WTC11 (cell line): ENCODE results near the gene ANTXR2.

ENCODE experiments used
- ATF1 ChIP-seq: sonication (generic); formaldehyde crosslinking; IDR thresholded peaks from 2 replicates; pipeline ENCODE4 v1.8.1; 2023; ENCODE audit warnings: mild to moderate bottlenecking, moderate library complexity, missing genetic modification reagents
- ATF2 ChIP-seq: sonication (generic); formaldehyde crosslinking; IDR thresholded peaks from 2 replicates; pipeline ENCODE4 v1.8.1; 2022; ENCODE audit warnings: low read depth, missing genetic modification reagents, borderline replicate concordance
- CREB1 ChIP-seq: sonication (generic); formaldehyde crosslinking; IDR thresholded peaks from 2 replicates; pipeline ENCODE4 v1.8.0; 2023; ENCODE audit warnings: mild to moderate bottlenecking, missing genetic modification reagents
- CTCF ChIP-seq: fragments of 200-600 bp; IDR thresholded peaks from 2 replicates; pipeline ENCODE4 v1.8.0; 2022; ENCODE audit warnings: antibody characterized with exemption
- ERG ChIP-seq: fragments of 250-450 bp; sonication (Bioruptor Pico); IDR thresholded peaks from 2 replicates; pipeline ENCODE4 v1.8.0; 2021; ENCODE audit warnings: mild to moderate bottlenecking
- FOXJ3 ChIP-seq: sonication (generic); formaldehyde crosslinking; IDR thresholded peaks from 2 replicates; pipeline ENCODE4 v1.9.0; 2021; ENCODE audit warnings: missing genetic modification reagents, mild to moderate bottlenecking, borderline replicate concordance
- KAT7 ChIP-seq: sonication (generic); formaldehyde crosslinking; IDR thresholded peaks from 2 replicates; pipeline ENCODE4 v1.8.1; 2023; ENCODE audit warnings: missing genetic modification reagents, mild to moderate bottlenecking, borderline replicate concordance
- NR2C2 ChIP-seq: sonication (generic); formaldehyde crosslinking; IDR thresholded peaks from 2 replicates; pipeline ENCODE4 v1.8.0; 2022; ENCODE audit warnings: mild to moderate bottlenecking, missing genetic modification reagents
- SMAD3 ChIP-seq: sonication (generic); formaldehyde crosslinking; IDR thresholded peaks from 2 replicates; pipeline ENCODE4 v1.8.0; 2022; ENCODE audit warnings: missing genetic modification reagents, mild to moderate bottlenecking, borderline replicate concordance
- TEAD4 ChIP-seq: sonication (generic); formaldehyde crosslinking; IDR thresholded peaks from 2 replicates; pipeline ENCODE4 v1.8.0; 2022; ENCODE audit warnings: mild to moderate bottlenecking, missing genetic modification reagents
- TF ChIP-seq, protein P1 (sequence below): sonication (generic); formaldehyde crosslinking; IDR thresholded peaks from 2 replicates; pipeline ENCODE4 v1.8.1; 2023; ENCODE audit warnings: mild to moderate bottlenecking, missing genetic modification reagents, moderate library complexity
- TF ChIP-seq, protein P2 (sequence below): sonication (generic); formaldehyde crosslinking; IDR thresholded peaks from 2 replicates; pipeline ENCODE4 v1.8.0; 2022; ENCODE audit warnings: mild to moderate bottlenecking, missing genetic modification reagents
- TF ChIP-seq, protein P3 (sequence below): sonication (generic); formaldehyde crosslinking; IDR thresholded peaks from 2 replicates; pipeline ENCODE4 v1.8.1; 2022; ENCODE audit warnings: mild to moderate bottlenecking, moderate library complexity, missing genetic modification reagents

DNA sequence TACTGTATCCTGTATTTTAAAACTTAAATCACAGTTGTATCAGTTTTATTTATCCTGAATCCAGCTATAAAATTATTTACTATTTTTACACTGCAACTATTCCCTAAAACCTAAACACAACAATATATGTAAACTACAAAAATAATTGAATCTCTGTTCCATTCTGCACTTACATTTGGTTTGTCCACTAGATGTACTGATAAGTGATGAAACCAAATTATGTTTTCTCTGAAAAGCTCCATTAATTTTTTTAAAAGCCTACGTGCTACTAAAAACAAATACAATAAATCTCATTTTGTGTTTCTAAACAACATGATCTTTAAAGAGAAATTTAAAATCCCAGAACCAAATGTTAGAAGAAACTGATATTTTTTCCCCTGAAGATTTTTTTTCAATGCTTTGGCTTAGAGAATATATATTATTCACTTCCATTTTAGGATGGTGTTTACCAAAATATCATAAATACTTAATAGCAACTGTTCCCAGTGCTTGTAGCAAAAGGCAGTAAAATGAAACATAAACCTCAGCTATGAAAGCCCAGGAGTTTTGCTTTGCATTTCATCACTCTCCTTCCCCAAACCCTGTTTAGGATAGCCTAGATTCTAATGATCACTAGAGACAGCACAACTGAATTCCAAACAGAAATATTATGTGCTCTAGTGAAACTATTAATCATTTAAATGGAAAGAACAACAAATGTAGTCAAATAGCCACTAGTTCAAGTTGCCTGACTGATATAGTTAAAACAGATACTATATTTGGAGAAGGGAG, 19.7 kb downstream of the ANTXR2 start:
- no peak for TF ChIP-seq SMAD3 (CRISPR knock-in tag)
- no peak for TF ChIP-seq CTCF
- TF ChIP-seq, protein P1, sequence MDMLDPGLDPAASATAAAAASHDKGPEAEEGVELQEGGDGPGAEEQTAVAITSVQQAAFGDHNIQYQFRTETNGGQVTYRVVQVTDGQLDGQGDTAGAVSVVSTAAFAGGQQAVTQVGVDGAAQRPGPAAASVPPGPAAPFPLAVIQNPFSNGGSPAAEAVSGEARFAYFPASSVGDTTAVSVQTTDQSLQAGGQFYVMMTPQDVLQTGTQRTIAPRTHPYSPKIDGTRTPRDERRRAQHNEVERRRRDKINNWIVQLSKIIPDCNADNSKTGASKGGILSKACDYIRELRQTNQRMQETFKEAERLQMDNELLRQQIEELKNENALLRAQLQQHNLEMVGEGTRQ (CRISPR knock-in tag): no peak
- TF ChIP-seq CREB1 (CRISPR knock-in tag): no peak
- TF ChIP-seq, protein P2, sequence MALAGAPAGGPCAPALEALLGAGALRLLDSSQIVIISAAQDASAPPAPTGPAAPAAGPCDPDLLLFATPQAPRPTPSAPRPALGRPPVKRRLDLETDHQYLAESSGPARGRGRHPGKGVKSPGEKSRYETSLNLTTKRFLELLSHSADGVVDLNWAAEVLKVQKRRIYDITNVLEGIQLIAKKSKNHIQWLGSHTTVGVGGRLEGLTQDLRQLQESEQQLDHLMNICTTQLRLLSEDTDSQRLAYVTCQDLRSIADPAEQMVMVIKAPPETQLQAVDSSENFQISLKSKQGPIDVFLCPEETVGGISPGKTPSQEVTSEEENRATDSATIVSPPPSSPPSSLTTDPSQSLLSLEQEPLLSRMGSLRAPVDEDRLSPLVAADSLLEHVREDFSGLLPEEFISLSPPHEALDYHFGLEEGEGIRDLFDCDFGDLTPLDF (CRISPR knock-in tag): no peak
- no peak for TF ChIP-seq ERG (CRISPR knock-in tag)
- TF ChIP-seq ATF1 (CRISPR knock-in tag): no peak
- TF ChIP-seq TEAD4 (CRISPR knock-in tag): no peak
- TF ChIP-seq FOXJ3 (CRISPR knock-in tag): no peak
- TF ChIP-seq KAT7 (CRISPR knock-in tag): no peak
- TF ChIP-seq, protein P3, sequence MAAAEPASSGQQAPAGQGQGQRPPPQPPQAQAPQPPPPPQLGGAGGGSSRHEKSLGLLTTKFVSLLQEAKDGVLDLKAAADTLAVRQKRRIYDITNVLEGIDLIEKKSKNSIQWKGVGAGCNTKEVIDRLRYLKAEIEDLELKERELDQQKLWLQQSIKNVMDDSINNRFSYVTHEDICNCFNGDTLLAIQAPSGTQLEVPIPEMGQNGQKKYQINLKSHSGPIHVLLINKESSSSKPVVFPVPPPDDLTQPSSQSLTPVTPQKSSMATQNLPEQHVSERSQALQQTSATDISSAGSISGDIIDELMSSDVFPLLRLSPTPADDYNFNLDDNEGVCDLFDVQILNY (CRISPR knock-in tag): no peak
- no peak for TF ChIP-seq ATF2 (CRISPR knock-in tag)
- TF ChIP-seq NR2C2 (CRISPR knock-in tag): no peak
